ENCODE results near the gene RALGAPA1.

DNA sequence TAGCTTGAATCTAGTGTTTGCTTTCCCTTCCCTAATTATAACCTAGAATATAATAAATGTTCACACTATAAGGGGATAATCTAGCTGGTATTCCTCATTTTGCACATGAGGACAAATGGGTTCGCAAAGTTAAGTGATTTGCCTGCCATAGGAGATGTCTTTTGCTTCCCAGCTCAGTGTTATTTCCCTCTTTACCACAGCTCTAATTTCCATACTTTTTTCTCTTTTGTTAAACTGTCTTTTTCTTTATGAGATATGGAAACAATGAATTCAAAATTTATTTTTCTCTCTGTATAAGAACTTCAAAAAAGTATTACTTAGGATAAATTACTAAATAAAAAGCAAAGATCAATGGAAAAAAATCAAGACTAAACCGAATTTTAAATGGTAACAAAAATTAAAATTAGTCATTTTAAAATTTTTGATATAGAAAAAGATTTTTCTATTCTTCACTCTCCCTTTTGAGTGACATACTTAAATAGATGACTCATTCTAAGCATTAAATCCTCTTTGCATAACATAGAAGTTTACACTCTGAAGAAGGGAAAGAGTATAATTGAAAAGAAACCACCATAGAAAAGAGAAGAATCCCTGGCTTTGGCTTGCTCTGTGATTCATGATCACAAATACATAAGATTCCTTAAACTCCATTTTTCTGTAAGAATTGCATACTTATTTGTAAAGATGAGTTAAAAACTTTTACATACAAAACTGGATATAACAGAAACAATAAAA is 177.9 kb downstream of the RALGAPA1 start:
- TF ChIP-seq EZH2 (IDR thresholded peaks at IDR 0.05; ENCODE audit: borderline replicate concordance, low read length) (no peak), CTCF (IDR thresholded peaks at IDR 0.05; ENCODE audit: low read length) (no peak)
